ENCODE measurements around the gene THSD4. TPM values are rescaled to one million over a fixed set of nuclear protein-coding genes. Genes with fewer than 3 reads are reported as not detected.

Gene THSD4
- total and polyA plus RNA-seq, 2 of the 8 experiments (the other 6 are each of a cell fraction or from before 2014, with no cell fraction given) = 2.5 to 6.2 TPM

- TF ChIP-seq RFX5 (IDR thresholded peaks at IDR 0.05; ENCODE audit: borderline replicate concordance, low read depth, low read length) = no peak
- TF ChIP-seq SIX5 (IDR thresholded peaks at IDR 0.05; ENCODE audit: low read depth, low read length) = no peak
- no peak for TF ChIP-seq RXRA (IDR thresholded peaks at IDR 0.05; ENCODE audit: insufficient read depth, low read depth, low read length)
Measured at GRCh38 chr15:71380345-71380744, 265.1 kb downstream of the THSD4 start (continued).

All from H1 (cell line).